SK-N-SH (cell line): Measurements from ENCODE around the gene EDA. TPM values are rescaled to one million over a fixed set of nuclear protein-coding genes. Genes with fewer than 3 reads are reported as not detected.

Source experiments
- CTCF ChIA-PET: fragments of 300-600, 350-600 bp; formaldehyde crosslinking; extraction: SDS; loops from one replicate; lab custom pipeline; 2021; lab: Yijun Ruan, JAX
- POLR2A ChIA-PET: fragments of 350-600 bp; sonication (Branson Sonifier 250); formaldehyde crosslinking; extraction: SDS; loops from one replicate; lab custom pipeline; 2020; ENCODE audit warnings: antibody characterized with exemption, inconsistent platforms; lab: Yijun Ruan, JAX
- DNase-seq: peaks from one replicate; pipeline ENCODE4 v3.0.0; 2012
- H2AFZ ChIP-seq: fragments of 200-600 bp; sonication (generic); 2 replicates; pipeline ENCODE4 v1.8.1; 2016; ENCODE audit warnings: antibody characterized with exemption, mild to moderate bottlenecking, low read depth
- H3F3A ChIP-seq: fragments of 200-600 bp; sonication (generic); replicated peaks from 2 replicates; pipeline ENCODE3; 2016; ENCODE audit warnings: antibody characterized with exemption, mild to moderate bottlenecking; ENCODE audit not compliant: insufficient read depth
- H3K27ac ChIP-seq, 2 experiments: fragments of 200-500 bp in 1 of 2; fragments of 200-600 bp in 1 of 2; sonication (Bioruptor generic) in 1 of 2; sonication (generic), shearing (Covaris generic) in 1 of 2; 2 replicates each; pipeline versions ENCODE4 v1.5.1 to v1.6.1; 2014 to 2016; ENCODE audit warnings: low read depth in 2 of 2, inconsistent platforms in 1 of 2, low read length in 1 of 2, mild to moderate bottlenecking in 1 of 2, mixed read lengths in 1 of 2
- H3K27me3 ChIP-seq: fragments of 200-600 bp; sonication (generic), shearing (Covaris generic); 2 replicates; pipeline ENCODE4 v1.6.1; 2016; ENCODE audit warnings: mixed run types; ENCODE audit not compliant: insufficient read depth
- H3K36me3 ChIP-seq, 2 experiments: fragments of 200-500 bp in 1 of 2; fragments of 200-600 bp in 1 of 2; sonication (Bioruptor generic) in 1 of 2; sonication (generic) in 1 of 2; replicated peaks in 1 of 2; 2 replicates each; pipeline versions ENCODE3 to v1.5.1; 2014 to 2016; ENCODE audit warnings: low read length in 1 of 2, mild to moderate bottlenecking in 1 of 2; ENCODE audit not compliant: insufficient read depth in 2 of 2, control insufficient read depth in 1 of 2
- H3K4me1 ChIP-seq, 2 experiments: fragments of 200-500 bp in 1 of 2; fragments of 200-600 bp in 1 of 2; sonication (Bioruptor generic) in 1 of 2; sonication (generic), shearing (Covaris generic) in 1 of 2; 2 replicates each; pipeline versions ENCODE4 v1.5.1 to v1.6.1; 2014 to 2016; ENCODE audit warnings: low read depth in 1 of 2, low read length in 1 of 2, mixed run types in 1 of 2; ENCODE audit not compliant: insufficient read depth in 2 of 2, control insufficient read depth in 1 of 2
- H3K4me2 ChIP-seq: fragments of 200-600 bp; sonication (generic), shearing (Covaris generic); 2 replicates; pipeline ENCODE4 v1.6.1; 2017; ENCODE audit warnings: mixed run types
- H3K4me3 ChIP-seq, 2 experiments: fragments of 200-500 bp in 1 of 2; fragments of 200-600 bp in 1 of 2; sonication (Bioruptor generic) in 1 of 2; sonication (generic), shearing (Covaris generic) in 1 of 2; 2 replicates each; pipeline versions ENCODE4 v1.5.1 to v1.8.1; 2014 to 2016; ENCODE audit warnings: low read depth in 2 of 2, inconsistent platforms in 1 of 2, low read length in 1 of 2, mild to moderate bottlenecking in 1 of 2, mixed read lengths in 1 of 2, moderate library complexity in 1 of 2
- H3K79me2 ChIP-seq: fragments of 200-600 bp; sonication (generic); 2 replicates; pipeline ENCODE4 v1.8.1; 2017; ENCODE audit warnings: mild to moderate bottlenecking; ENCODE audit not compliant: insufficient read depth
- H3K9ac ChIP-seq: fragments of 200-600 bp; sonication (generic); 2 replicates; pipeline ENCODE4 v1.6.1; 2017; ENCODE audit warnings: mixed run types
- H3K9me2 ChIP-seq: fragments of 200-600 bp; sonication (generic); 2 replicates; pipeline ENCODE4 v1.6.1; 2017; ENCODE audit warnings: mixed run types
- H3K9me3 ChIP-seq: fragments of 200-600 bp; sonication (generic); 2 replicates; pipeline ENCODE4 v1.6.1; 2017; ENCODE audit warnings: mixed run types, mild to moderate bottlenecking, moderate library complexity
- H4K20me1 ChIP-seq: fragments of 200-600 bp; sonication (generic); 2 replicates; pipeline ENCODE4 v1.6.1; 2017; ENCODE audit warnings: mild to moderate bottlenecking, mixed run types; ENCODE audit not compliant: insufficient read depth
- CHD2 ChIP-seq: fragments of 150-350 bp; IDR thresholded peaks from 2 replicates; pipeline ENCODE4 v1.6.1; 2018; ENCODE audit warnings: low read length; ENCODE audit not compliant: partially characterized antibody
- EZH2phosphoT487 ChIP-seq: fragments of 200-600 bp; sonication (generic); IDR thresholded peaks from 2 replicates; pipeline ENCODE4 v1.6.1; 2017; ENCODE audit warnings: low read depth, mixed run types, mild to moderate bottlenecking, antibody characterized with exemption, moderate library complexity, borderline replicate concordance
- FOSL2 ChIP-seq: IDR thresholded peaks from 2 replicates; pipeline ENCODE4 v1.4.0; 2012; ENCODE audit warnings: low read depth, mild to moderate bottlenecking, moderate library complexity, borderline replicate concordance
- FOXJ3 ChIP-seq: sonication (generic); formaldehyde crosslinking; IDR thresholded peaks from 2 replicates; pipeline ENCODE4 v1.5.1; 2020; ENCODE audit warnings: mild to moderate bottlenecking, missing genetic modification reagents
- GABPA ChIP-seq: IDR thresholded peaks from 2 replicates; pipeline ENCODE4 v1.4.0; 2012; ENCODE audit warnings: low read depth, mild to moderate bottlenecking
- GATA2 ChIP-seq: sonication (generic); formaldehyde crosslinking; IDR thresholded peaks from 2 replicates; pipeline ENCODE4 v1.5.0; 2020; ENCODE audit warnings: mild to moderate bottlenecking, missing genetic modification reagents
- JUND ChIP-seq: IDR thresholded peaks from 2 replicates; pipeline ENCODE4 v1.4.0; 2012
- MEF2A ChIP-seq: IDR thresholded peaks from 2 replicates; pipeline ENCODE4 v1.4.0; 2012; ENCODE audit warnings: low read depth, borderline replicate concordance
- MXI1 ChIP-seq: IDR thresholded peaks from 2 replicates; pipeline ENCODE4 v1.6.1; 2012; ENCODE audit warnings: mild to moderate bottlenecking, low read depth, low read length, improper control_type of control experiment
- NRF1 ChIP-seq: IDR thresholded peaks from 2 replicates; pipeline ENCODE4 v1.6.1; 2012; ENCODE audit warnings: low read depth, mild to moderate bottlenecking, low read length
- POLR2AphosphoS5 ChIP-seq: IDR thresholded peaks from 2 replicates; pipeline ENCODE4 v1.6.1; 2012; ENCODE audit warnings: low read depth, low read length
- RCOR1 ChIP-seq: fragments of 150-350 bp; IDR thresholded peaks from 2 replicates; pipeline ENCODE4 v1.6.1; 2017; ENCODE audit warnings: antibody characterized with exemption, low read length
- RFX5 ChIP-seq: IDR thresholded peaks from 2 replicates; pipeline ENCODE4 v1.6.1; 2012; ENCODE audit warnings: mild to moderate bottlenecking, improper control_type of control experiment, low read length
- SMC3 ChIP-seq: IDR thresholded peaks from 2 replicates; pipeline ENCODE4 v1.6.1; 2012; ENCODE audit warnings: low read depth, low read length, improper control_type of control experiment
- ZBTB33 ChIP-seq: IDR thresholded peaks from 2 replicates; pipeline ENCODE4 v1.4.0; 2012; ENCODE audit warnings: low read depth, borderline replicate concordance
- WGBS: methylation state at CpG from one replicate; pipeline ENCODE4 v1.1.6; 2017; ENCODE audit warnings: low lambda C conversion rate; 5-methylcytosine and 5-hydroxymethylcytosine counted together
- polyA plus RNA-seq, 3 experiments: library from polyadenylated mRNA; depleted of rRNA; stranded (reverse); fragments of >200 nt; gene quantifications; 2 replicates each; pipeline ENCODE4 v1.2.3, GENCODE V29; 2012
- TF ChIP-seq, protein P1 (sequence below): IDR thresholded peaks from 2 replicates; pipeline ENCODE4 v1.6.1; 2012; ENCODE audit warnings: mild to moderate bottlenecking, low read depth, low read length, moderate library complexity
- TF ChIP-seq, protein P2 (sequence below): IDR thresholded peaks from 2 replicates; pipeline ENCODE4; 2012

Gene EDA
- polyA plus RNA-seq, 1 of the 3 experiments (the other 2 are of a cell fraction) = 0.02 TPM

DNA sequence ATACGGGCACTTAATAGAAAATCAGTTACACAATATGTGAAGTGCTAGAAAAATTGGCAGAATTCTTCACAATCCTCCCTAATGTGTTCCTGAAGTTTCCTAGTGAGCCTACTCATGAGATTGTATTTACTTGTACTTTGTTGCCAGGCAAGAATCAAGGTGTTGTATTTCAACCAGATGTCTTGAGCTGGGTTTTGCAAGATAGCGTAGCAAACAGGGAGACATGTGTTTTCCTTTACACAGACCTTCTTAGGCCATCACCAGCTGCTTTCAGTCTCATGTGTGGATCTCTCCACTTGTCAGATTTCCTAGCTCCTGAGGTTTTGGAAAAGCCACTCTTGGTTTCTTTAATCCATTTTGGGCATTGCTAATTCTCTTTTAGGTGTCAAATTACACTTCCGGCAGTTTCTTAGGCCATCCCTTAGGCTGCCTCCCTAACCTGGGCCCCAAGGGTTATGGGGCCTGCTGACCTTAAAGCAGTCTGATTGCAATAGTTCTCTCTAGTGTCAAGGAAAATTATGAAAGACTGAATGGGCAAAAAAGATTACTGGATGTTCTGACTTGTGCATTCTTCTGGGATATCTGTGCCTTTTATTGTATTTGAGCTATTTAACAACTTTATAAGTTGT lies 12.2 kb upstream of the EDA start:
- Histone ChIP-seq H2AFZ (no peak overlapping the region), H3K27ac (no peak overlapping the region), H3K4me1 (no peaks in the 10 kb centered on the region), H3K4me2 (no peak overlapping the region), H3K4me3 (no peak overlapping the region), H3K27me3 (no peaks in the 10 kb centered on the region), H4K20me1 (no peaks in the 10 kb centered on the region), H3K36me3 (no peaks in the 10 kb centered on the region), H3K9me3 (no peaks in the 10 kb centered on the region), H3F3A (no peaks in the 10 kb centered on the region), H3K79me2 (no peaks in the 10 kb centered on the region), H3K9ac (no peak overlapping the region), H3K9me2 (no peaks in the 10 kb centered on the region)
- 10% methylated on average over 3 of the region's 3 CpGs for WGBS
- ChIA-PET POLR2A (no interaction called here), CTCF (interaction anchor here (0.9 kb wide), 1 partner anchor 111 kb away, joined by 4 read pairs; no protein-coding TSS in a partner anchor)
- no peak for DNase-seq
- TF ChIP-seq RFX5 (no peak), MXI1 (no peak), GABPA (no peak), CHD2 (no peak), JUND (no peak), SMC3 (no peak), NRF1 (no peak), RCOR1 (no peak)
- TF ChIP-seq, protein P1, sequence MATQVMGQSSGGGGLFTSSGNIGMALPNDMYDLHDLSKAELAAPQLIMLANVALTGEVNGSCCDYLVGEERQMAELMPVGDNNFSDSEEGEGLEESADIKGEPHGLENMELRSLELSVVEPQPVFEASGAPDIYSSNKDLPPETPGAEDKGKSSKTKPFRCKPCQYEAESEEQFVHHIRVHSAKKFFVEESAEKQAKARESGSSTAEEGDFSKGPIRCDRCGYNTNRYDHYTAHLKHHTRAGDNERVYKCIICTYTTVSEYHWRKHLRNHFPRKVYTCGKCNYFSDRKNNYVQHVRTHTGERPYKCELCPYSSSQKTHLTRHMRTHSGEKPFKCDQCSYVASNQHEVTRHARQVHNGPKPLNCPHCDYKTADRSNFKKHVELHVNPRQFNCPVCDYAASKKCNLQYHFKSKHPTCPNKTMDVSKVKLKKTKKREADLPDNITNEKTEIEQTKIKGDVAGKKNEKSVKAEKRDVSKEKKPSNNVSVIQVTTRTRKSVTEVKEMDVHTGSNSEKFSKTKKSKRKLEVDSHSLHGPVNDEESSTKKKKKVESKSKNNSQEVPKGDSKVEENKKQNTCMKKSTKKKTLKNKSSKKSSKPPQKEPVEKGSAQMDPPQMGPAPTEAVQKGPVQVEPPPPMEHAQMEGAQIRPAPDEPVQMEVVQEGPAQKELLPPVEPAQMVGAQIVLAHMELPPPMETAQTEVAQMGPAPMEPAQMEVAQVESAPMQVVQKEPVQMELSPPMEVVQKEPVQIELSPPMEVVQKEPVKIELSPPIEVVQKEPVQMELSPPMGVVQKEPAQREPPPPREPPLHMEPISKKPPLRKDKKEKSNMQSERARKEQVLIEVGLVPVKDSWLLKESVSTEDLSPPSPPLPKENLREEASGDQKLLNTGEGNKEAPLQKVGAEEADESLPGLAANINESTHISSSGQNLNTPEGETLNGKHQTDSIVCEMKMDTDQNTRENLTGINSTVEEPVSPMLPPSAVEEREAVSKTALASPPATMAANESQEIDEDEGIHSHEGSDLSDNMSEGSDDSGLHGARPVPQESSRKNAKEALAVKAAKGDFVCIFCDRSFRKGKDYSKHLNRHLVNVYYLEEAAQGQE = no peak
- TF ChIP-seq, protein P2, sequence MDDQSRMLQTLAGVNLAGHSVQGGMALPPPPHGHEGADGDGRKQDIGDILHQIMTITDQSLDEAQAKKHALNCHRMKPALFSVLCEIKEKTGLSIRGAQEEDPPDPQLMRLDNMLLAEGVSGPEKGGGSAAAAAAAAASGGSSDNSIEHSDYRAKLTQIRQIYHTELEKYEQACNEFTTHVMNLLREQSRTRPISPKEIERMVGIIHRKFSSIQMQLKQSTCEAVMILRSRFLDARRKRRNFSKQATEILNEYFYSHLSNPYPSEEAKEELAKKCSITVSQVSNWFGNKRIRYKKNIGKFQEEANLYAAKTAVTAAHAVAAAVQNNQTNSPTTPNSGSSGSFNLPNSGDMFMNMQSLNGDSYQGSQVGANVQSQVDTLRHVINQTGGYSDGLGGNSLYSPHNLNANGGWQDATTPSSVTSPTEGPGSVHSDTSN = no peak

- WGBS = 4% methylated on average over 4 of the region's 4 CpGs
- H4K20me1 ChIP-seq = no peaks in the 10 kb centered on the region
- H3K79me2 ChIP-seq = no peaks in the 10 kb centered on the region
- H3K27me3 ChIP-seq = no peaks in the 10 kb centered on the region
- no peak for DNase-seq
- H3K4me1 ChIP-seq = no peaks in the 10 kb centered on the region
- no peak overlapping the region for H3K27ac ChIP-seq
- H3K9me2 ChIP-seq = no peaks in the 10 kb centered on the region
- POLR2A ChIA-PET = no interaction called here
- H2AFZ ChIP-seq = no peak overlapping the region
- H3K4me2 ChIP-seq = no peak overlapping the region
- no peak overlapping the region for H3K4me3 ChIP-seq
- H3K36me3 ChIP-seq = no peaks in the 10 kb centered on the region
- H3K9ac ChIP-seq = no peak overlapping the region
- CTCF ChIA-PET = interaction anchor here (1.6 kb wide), 1 partner anchor 13 kb away, joined by 9 read pairs; no protein-coding TSS in a partner anchor
- no peaks in the 10 kb centered on the region for H3F3A ChIP-seq
- H3K9me3 ChIP-seq = no peaks in the 10 kb centered on the region
- TF ChIP-seq POLR2AphosphoS5 (no peak), RCOR1 (no peak), ZBTB33 (no peak), GATA2 (CRISPR knock-in tag) (no peak), FOSL2 (no peak), MEF2A (no peak), FOXJ3 (CRISPR knock-in tag) (no peak), RFX5 (no peak), EZH2phosphoT487 (no peak)
- TF ChIP-seq, protein P1 = no peak
Measured at GRCh38 chrX:69605521-69605920, 10.4 kb upstream of the EDA start.
